ENCODE measurements around the gene VSTM2B. TPM values are rescaled to one million over a fixed set of nuclear protein-coding genes. Genes with fewer than 3 reads are reported as not detected.

The VSTM2B gene
- polyA plus RNA-seq, 1 donor: 0.18 TPM

DNA sequence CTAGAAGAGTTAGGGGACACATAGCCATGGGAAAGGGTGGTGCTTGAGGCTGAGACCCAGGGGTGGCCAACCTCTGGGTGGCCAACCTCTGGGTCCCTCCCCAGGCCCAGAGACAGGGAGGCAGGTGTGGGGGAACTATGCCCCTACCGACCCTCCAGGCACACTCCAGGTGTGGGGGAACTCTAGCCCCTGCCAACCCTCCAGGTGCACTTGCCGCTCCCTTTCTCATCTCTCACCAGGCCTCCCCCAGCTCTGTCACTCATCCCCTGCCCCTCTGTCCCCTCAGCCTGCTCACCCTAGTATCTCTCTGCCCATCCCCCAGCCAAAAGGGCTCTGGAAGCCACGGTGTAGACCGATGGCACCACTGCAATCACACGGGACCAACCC lies 10.6 kb upstream of the VSTM2B start:
- no peak for DNase-seq (ENCODE audit: low read depth)

DNA sequence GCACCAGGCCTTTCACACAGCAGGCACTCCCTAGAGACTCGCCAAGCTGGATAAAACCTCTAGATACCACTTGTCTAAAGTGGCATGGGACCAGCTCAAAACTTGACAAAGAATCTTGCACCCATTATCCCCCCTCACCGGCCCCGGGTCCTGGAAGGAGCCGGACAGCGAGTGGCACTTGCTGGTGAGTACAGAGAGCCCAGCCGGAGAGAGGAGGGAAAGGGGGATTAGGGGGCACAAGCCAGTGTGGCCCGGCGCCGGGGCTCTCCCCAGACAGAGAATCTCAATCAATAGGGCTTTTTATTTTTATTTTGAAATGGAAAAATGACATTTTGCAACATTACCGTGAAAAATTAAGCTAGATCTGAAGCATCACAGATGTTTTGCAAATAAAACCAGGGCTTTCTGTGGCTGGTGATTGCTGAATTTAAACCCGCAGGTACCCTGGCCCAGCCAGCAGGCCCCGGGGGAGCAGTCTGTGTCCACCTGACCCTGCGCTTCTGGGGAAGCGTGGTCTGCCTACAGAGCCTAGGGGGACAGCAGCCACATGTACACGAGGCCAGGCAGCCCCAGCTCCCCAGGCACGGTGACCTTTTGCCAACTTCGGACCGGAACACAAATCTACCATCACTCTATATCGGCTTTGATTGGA lies 10.0 kb upstream of the VSTM2B start:
- DNase-seq (ENCODE audit: low read depth): no peak

DNA sequence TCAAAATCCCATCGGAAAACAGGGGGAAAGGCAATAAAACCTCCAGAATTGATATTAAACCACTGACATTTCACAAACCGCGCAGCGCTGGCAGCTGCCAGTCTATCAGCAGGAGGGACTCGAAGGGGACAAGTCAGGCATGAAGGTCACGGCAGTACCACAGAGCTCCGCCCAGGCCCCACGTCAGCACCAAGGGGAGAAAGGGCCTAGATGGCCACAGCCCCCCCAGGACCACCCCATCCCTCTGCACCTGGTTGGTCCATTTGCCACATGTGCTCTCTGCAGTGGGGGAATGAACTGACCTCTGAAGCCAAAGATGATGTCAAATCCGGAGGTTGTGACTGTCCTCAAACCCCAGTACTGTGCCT lies 9.5 kb upstream of the VSTM2B start:
- DNase-seq (ENCODE audit: low read depth): no peak

DNA sequence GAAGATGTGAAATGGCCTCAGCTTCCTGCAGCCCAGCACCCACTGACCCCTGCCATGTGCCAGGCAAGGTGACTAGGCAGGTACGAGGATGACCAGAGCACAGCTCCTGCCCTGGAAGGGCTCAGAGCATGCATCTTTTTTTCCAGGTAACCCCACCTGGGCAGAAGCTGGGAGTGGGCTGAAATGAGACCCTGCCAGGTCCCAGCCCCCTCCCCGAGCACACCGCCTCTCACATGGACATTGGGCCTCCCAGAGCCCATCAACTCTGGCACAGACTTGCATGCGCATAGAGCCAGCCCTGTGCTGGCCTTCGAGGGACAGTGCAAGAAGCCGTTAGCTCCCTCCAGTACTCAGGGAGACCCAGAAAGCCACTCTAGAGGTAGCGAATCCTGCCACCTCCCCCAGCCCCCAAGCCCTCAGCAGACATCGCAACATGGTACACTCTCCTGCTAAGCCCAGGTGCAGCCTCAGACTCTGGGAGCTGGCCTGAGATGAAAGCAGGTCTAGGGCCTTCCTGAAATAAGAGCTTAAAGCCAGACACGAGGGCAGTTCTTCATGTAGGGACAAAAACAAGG lies 8.9 kb upstream of the VSTM2B start:
- no peak for DNase-seq (ENCODE audit: low read depth)

DNA sequence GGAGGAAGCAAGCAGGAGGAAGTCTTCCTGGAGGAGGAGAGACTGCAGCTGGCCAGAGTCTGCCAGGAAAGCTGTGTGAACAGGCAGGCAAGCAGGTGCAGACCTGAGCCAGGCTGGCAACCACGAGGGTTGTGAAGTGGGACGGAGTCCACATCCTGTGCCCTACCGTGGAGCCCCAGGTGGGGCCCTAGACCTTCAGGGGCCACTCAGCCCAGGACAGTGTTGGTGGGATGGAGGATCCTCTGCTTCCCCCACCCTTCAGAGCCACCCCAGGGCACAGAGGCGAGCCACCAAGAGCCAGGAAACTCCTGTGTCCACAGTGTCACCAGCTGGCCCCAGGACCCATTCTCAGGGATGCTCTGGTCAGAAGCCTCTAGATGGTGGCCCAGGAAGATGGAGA lies 8.4 kb upstream of the VSTM2B start:
- DNase-seq (ENCODE audit: low read depth): no peak

GRCh38 chr19:29517946-29518345 lies 7.8 kb upstream of the VSTM2B start:
- no peak for DNase-seq (ENCODE audit: low read depth)

GRCh38 chr19:29519146-29519545 lies 6.6 kb upstream of the VSTM2B start:
- DNase-seq (ENCODE audit: low read depth): no peak

- no peak for DNase-seq (ENCODE audit: low read depth)
Measured at GRCh38 chr19:29519931-29520330, 5.9 kb upstream of the VSTM2B start.

DNA sequence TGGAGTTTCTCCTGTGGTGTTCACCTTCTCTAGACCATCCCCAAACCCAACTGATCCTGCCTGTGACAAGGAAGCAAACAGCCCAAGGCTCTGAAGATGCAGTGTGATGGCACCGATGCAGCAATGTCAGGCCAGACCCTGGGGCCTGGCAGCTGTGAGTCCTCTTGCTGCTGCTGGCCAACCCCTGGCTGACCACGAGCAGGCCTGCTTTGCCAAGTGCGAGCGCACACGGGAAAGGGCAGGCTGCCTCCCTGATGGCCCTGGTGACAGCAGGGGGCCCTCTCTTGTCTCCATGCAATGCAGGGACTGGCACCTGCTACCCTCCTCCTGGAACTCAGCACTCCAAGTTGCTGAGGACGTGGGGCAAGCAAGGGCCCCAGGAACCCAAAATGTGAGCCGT lies 5.4 kb upstream of the VSTM2B start:
- DNase-seq (ENCODE audit: low read depth): no peak

GRCh38 chr19:29521291-29522075 lies 4.3 kb upstream of the VSTM2B start:
- no peak for DNase-seq (ENCODE audit: low read depth)

DNA sequence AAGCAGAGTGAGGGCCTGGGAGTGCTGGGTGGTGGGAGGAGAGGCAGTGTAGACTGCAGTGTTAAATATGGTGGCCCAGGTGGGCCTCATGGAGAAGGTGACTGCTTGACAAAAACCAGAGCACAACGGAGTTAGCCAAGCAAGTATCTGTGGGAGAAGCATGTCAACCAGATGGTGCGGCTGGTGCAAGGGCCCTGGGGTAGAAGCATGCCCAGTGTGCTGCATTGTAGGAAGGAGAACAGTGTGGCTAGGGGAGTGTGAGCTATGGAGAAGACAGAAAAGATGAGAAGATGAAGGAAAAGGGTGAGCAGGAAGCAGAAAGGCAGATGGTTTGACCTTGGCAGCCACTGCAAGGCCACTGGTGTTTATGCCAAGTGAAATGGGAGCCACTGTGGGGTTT lies 2.2 kb upstream of the VSTM2B start:
- no peak for DNase-seq (ENCODE audit: low read depth)

DNA sequence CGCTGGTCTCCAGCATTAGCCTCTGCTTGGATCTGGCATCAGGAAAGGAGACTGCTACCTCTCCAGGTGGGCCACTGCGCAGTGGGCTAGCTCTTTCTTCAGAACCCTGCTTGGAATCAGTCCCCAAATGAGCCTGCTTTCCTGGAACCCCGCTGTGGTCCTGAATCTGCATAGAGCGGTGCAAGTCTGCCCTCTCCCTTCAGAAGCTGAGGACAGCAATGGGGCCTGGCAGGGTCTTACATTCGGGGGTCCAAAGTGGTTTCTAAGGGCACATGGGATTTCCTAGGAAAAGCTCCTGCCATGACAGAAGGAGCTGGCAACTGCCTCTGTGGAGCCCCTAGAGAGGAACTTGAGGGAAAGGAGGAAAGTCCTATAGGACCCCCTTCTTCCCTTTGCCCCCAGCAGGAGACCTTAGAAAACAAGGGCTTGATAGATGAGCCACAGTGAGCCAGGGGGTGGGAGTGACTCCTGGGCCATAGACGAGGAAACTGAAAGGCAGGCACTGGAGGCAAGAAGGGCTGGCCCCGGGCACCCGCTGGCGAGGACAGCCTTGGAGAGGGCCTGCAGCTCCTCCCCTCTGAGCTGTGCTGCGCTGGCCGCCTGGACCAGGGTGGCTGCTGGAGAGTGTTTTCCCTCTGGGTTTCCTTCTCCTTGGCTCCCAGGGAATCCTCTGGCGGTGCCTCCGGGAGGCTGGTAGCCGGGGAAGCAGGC lies 1.4 kb upstream of the VSTM2B start:
- DNase-seq (ENCODE audit: low read depth): no peak

DNA sequence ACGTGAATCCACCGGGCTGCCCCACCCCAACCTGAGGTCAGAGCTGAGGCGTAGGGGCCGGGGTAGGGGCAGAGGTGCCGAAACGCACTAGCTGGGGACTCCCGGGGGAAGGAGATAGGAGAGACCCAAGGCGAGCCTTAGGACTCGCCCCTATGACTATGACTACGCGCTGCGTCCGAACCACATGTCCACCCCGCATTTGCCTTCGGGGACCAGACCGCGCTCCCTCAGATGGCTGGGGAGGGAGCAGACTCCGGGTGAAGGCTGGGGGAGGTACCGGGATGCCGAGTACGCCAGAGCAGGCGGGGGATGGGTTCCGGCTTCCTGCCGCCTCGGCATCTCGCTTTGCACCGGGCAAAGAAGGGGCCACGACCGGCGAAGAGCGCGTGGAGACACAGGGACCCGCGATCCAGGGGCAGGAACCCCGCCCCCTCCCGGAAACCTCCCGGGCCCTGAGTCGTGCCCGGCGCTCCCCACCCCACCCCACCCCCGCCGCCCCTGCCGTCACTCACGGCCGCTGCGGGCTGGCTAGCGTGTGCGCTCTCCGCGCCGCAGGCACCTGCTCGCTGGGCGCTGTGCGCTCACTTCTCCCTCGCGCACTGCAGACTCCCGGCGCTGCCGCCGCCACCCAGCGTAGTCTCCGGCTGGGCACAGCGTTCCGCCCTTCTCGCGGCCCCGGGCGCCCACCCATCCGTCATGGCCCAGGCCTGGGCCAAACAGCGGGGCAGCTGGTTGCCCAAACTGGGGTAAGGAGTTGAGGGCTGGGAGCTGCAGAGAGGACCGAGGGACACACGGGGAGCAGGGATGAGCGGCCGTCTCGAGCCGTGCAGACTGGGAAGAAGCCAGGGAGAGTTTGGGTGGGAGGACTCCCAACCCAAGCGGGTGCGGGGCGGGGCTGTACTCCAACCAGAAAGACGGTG lies 622 bp upstream of the VSTM2B start:
- DNase-seq (ENCODE audit: low read depth): no peak

- no peak for DNase-seq (ENCODE audit: low read depth)
Measured at GRCh38 chr19:29526730-29527499, 1.1 kb downstream of the VSTM2B start.

DNA sequence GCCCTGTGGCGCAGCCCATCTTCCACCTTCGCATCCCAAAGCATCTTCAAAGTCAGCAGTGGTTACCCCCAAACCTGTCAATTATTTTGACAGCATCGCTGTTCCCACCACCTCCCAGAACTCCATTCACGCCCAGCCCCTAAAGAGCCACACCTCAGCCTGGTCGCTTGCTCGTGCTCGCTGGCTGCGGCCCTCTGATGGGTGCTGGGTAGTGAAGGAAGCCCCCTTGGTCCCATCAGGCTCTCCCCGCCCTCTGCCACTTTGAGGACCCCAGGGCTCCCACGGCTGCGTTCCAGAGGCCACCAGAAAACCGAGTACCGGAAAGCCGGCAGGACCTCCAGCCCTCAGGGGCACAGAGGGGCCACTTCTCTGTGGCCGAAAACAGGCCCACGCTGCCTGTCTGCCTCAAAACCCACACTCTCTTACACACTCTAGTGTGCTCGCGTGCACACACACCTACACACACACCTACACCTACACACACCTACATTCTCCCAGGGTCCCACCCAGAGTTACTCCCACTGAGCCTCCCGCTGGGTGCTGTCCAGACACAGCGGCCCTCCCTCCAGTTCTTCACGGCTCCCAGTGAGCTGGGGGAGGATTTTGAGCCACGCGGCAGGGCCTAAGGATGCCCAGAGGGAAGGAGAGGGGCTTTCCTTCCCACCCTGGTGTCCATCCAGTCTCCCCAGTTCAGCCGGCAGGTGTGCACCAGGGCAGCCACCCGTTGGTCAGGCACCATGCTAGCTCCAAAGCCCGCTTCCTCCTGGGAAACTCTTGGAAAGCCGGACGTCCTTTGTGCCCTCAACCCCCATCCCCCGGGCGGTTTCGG lies 1.9 kb downstream of the VSTM2B start:
- no peak for DNase-seq (ENCODE audit: low read depth)

GRCh38 chr19:29528350-29528945 lies 2.7 kb downstream of the VSTM2B start:
- peak; percentile 32 for DNase-seq (ENCODE audit: low read depth)

DNA sequence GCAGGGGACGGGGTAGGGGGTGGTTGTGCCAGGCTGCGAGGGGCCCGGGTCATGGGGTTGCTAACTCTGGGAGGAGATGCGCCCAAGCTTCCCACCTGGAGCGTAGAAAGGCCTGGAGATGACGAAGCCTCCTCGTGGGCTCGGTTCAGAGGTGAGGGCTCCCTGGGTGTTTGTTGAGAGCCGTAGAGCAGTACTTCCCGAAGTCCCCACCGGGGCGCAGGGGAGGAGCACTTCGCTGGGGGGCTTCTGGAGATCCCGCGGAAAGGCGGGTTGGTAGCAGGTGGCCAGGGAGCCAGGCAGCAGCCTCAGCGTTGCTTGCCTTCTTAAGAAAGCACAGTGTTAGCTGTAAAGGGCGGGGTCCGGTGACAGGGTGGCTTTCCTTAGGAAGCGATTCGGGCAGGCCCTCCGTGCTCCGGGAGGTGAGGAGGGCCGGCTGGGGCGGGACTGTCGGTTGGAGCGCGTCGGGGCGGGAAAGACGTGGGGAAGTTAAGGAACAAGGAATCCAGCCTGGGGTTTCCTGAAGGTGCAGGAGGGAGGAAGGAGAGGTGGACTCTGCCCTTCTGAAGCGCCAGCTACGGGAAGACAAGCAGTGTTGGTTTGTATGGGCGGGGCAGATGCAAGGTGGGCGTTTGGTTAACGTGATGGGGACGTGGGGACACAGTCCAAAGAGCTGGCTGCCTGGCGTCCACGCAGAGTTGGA lies 3.3 kb downstream of the VSTM2B start:
- no peak for DNase-seq (ENCODE audit: low read depth)

DNA sequence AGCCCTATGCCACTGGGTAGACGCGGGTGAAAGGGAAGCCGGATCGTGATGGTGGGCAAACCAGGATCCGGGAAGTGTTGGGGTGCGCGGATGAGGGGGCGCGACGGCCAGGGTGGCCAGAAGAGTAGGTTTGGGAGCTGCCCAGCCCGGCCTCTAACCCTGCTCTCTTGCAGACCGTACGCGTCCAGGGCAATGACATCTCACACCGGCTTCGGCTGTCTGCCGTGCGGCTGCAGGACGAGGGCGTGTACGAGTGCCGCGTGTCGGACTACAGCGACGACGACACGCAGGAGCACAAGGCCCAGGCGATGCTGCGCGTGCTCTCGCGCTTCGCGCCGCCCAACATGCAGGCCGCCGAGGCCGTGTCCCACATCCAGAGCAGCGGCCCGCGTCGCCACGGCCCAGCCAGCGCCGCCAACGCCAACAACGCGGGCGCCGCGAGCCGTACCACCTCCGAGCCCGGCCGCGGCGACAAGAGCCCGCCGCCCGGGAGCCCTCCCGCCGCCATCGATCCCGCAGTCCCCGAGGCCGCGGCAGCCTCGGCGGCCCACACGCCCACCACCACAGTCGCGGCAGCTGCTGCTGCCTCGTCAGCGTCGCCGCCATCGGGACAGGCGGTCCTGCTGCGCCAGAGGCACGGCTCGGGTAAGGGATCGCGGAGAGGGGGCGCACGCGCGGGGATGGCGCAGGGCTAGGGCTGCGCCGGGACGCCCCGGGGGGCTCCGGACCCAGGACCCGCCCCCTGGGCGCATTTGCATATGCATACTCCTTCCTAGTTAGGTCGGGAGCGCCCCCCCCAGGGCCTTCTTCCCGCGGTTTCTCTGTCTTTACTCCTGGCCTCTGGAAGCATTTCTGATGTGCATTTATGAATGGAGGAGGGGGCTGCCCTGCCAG lies 4.1 kb downstream of the VSTM2B start:
- DNase-seq (ENCODE audit: low read depth): no peak
